G401.6 (cell line): Measurements from ENCODE around the gene KIAA1217.
"Not testable (repeated sequence)": the region's sequence is repeated elsewhere in the genome, so short reads cannot be mapped to it uniquely, and the experiment has no call there.

Source experiments
- FAIRE-seq: peaks from 2 replicates; lab custom pipeline; 2012; peaks lifted over from hg19 to GRCh38; lab: Jason Lieb, UNC

KIAA1217 gene

DNA sequence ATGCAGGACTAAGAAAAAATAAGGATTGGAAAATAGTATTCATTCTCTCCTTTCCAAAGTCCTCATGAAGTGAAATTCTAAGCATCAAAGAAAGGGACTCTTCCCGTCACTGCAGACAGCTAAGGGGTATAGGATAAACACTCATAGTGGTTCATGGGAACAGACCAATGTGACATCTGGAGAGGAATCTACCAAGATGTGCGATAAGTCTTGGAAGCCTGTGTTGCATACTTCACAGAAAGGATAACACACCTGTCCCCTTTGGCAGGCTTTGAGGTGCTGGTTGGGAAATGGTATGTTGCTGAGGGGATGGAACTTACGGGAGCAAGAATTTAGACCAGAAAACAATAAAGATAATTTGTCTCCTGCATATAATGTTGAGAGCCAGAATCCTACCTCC lies 266.7 kb downstream of the KIAA1217 start:
- no peak for FAIRE-seq

DNA sequence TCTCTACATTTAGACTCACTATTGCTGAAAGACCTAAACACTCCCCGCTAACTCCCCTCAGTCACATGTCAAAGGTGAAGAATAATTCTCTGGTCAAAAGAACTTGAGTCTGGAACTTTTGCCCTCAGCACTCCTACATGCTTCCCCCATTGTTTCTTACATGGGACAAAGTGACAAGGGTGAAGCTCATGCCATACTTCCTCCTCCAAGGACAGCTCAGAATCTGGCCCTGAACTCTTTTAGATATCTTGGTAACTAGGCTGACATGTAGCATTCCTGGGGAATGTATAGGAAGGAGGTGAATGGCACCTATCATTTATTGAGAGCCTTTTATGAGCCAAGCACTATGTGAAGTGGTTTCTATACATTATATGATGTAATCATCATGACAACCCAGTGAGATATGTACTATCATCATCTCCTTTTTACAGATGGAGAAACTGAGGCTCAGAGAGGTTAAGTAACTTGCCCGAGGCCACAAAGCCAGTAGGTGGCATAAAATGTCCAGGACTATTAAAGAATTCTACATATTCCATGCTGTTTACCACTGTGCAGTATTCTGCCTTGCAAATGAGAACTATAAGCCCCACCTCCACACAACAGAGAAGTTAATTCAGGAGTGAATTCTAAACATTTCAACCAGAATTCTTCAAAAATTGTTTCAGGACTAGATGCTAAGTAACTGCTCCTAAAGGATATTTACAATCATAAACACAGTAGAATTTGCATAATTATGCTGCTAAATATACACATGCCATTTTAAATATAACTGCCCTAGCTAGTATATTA lies 268.2 kb downstream of the KIAA1217 start:
- FAIRE-seq, result no peak

DNA sequence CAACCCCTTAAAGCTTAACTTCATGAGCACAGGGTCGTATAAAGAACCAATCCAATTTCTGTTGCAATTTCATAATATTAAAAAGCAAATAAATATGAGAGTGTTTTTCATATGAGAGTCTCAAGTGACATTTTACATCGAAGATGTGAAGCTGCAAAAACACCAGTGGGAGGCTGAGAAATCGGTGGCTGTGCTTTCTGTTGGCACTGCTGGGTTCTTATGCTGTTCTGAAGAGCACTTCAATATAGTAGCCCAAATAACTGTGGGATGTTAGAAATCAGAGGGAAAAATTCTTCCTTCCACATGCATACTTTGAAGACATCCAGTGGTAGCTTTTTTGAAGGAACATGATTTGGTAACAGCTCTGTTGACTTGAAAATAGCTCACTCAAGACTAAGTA lies 269.0 kb downstream of the KIAA1217 start:
- no peak for FAIRE-seq

DNA sequence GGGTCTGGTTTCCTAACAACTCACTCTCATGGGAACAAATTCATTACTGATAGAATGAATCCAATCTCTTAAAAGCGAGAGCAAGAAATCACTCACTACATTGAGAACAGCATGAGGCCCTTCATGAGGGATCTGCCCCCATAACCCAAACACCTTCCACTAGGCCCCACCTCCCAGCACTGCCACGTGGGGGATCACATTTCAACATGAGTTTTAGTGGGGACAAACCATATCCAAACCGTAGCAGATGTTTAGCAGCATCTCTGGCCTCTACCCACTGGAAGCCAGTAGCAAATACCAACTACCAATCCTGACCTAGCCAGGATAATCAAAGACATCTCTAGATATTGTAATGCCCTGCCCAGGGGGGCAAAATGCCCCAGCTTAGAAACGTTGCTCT lies 270.9 kb downstream of the KIAA1217 start:
- FAIRE-seq, result no peak

DNA sequence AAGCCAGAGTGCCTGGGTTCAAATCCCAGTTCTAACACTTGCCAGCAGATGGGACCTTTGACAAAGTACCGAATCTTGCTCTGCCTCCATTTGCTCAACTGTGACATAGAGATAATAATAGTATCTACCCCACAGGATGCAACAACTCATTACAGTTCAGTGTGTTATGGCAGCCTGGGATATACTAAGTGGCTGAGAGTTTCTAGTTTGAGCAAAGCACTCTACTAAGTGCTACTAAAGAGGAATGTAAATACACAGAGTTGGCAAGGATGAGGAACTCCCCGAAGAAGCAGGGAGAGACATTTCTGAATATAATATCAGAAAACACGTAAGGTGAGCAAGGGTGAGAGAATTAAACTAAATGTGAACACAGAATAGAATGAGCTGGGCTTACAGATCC lies 271.5 kb downstream of the KIAA1217 start:
- FAIRE-seq, result no peak

DNA sequence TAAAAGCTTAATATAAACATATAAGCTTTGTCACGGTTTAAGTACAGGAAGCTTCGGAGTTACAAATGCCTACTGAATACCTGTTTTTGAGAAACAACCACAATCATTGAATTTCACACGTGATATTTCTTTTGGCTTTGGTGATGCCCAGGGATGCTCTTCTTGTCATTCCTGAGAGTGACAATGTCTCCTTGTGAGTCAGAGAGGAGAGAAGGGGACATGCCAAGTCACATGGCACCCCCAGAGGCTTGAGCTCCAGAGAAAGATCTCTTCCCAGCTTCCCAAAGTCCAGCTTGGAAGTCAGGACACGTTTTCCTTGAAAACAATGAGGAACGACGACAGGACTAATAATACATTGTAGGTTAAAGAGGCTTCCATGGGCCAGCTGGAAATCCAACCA lies 272.3 kb downstream of the KIAA1217 start:
- no peak for FAIRE-seq

DNA sequence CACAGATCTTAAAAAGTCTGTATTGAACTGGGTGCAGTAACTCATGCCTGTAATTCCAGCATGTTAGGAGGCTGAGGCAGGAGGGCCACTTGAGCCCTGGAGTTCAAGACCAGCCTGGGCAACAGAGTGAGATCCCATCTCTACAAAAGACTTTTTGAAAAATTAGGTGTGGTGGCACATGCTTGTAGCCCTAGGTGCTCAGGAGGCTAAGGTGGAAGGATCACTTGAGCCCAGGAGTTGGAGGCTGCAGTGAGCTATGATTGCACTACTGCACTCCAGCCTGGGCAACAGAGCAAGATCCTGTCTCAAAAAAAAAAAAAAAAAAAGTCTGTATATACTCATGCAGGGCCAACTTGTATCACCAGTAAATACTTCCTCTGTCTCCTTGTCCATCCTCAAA lies 273.8 kb downstream of the KIAA1217 start:
- not testable (repeated sequence) for FAIRE-seq

DNA sequence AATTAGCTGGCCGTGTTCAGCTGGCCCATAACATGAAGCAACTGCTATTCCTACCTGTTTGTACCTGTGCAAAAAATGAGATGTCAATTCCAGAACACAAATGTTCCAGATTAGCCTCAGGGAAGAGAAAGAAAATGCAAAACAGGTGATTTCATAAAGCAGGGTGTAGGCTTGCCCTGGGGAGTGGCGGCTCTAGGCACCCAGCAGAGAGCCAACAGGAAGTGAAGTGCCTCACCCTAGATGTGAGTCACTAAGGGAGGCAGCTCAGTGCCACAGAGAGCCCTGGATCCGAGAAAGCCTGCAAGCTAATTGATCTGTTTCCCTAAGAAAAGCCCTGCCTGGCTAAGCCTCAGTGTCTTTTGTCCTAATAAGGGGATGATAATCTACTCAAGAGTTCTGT lies 274.8 kb downstream of the KIAA1217 start:
- FAIRE-seq, result no peak

DNA sequence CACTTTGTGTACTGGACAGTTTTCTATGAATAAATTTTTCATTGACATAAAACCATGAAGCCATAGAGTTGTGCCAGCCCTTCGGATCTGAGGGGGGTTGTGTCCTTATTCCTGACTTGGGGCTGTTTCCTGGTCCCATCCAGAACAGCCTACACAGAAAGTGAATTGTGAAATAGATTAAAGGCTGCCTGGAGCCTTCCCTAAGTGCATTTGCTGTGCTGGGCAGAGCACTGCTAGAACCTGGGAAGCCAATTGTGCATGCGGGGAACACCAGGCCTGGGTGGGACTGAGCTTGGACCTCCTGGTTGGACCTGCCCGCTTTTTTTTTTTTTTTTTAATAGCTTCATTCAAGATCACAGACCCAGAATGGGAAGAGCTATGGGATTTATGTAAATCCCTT lies 275.8 kb downstream of the KIAA1217 start:
- no peak for FAIRE-seq

DNA sequence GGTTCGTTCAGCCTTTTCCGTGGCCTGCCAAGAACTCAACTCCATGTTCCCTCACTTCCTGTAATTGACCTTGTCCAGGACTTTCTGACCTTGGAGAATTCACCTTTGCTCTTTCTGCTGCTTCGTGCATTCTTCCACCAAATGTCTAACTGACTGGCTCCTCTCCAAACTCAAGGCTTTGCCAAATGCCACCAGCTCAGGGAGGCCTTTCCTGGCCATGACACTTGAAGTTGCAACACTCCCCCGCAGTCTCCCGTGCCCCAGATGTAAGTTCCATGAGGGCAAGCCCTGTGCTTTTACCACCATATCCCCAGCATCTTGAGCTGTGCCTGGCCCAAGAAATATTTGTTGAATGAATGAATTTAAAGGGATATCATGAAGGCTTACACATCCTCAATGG lies 276.4 kb downstream of the KIAA1217 start:
- no peak for FAIRE-seq

DNA sequence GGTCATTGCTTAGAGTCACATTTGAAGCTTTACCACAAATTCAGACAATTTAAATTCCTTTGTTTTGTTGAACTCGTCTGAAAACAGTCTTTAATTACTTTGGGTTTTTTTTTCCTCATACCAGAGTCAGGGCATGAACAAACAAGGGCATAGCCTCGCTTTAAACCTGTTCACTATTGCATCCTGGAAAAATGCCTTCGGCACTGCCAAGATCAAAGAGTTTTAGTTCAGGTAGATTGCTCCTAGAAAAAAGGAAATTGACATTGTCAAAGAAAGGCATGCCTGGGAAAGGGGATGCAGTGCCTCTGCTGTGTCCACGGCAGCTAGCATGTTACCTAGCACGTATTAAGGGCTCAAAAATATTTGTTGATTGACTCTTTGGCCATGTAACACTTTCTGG lies 279.7 kb downstream of the KIAA1217 start:
- FAIRE-seq, result no peak

DNA sequence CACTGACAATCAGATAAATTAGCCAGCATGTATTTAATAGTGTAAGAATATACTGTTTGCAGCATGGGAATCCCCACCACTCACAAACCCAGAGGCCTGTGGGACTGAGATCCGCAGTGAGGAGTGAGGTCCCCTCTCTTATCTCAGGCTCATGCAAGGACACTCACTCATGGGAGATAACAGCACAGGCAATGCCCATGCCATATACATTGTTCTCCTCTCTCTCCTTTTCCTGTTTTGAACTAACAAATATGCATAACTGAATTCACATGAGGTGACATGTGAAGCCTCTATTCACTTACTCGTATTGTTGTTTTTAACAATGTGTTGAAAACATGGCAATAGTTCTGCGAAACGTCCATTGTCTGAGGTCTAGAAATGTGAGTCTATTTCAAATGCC lies 284.2 kb downstream of the KIAA1217 start:
- FAIRE-seq, result no peak

DNA sequence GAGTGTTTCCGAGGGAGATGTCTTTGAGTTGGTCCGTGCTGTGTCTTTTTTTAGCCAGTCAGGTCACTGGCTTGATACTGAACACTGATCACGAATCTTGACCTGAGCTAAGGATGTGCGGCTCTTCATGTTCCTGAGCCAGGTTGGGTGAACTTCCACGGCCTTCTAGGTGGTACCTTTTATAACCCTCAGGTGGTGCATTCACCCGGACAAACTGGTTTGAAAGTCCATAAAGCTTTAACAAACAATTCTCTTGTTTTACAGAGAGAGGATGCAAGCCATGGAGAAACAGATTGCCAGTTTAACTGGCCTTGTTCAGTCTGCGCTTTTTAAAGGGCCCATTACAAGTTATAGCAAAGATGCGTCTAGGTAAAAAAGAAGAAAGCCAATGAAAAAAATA lies 285.3 kb downstream of the KIAA1217 start:
- no peak for FAIRE-seq

DNA sequence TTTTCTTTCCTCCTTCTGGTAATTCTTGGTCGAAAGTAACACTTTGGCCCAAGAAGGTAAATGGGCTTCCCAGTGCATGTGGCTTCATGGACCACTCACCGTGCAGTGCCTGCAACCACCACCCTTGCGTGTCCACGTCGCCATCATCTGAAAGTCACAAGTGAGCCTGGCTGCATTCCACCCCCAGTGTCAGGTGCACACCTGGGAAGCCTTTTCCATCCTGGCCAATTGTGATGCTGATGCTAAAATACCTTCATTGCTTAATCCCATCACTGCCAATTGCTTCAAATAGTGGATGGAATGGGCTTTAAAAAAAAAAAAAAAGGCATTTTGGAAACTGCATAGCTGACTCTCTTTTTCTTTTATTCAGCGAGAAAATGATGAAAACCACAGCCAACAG lies 285.8 kb downstream of the KIAA1217 start:
- no peak for FAIRE-seq

DNA sequence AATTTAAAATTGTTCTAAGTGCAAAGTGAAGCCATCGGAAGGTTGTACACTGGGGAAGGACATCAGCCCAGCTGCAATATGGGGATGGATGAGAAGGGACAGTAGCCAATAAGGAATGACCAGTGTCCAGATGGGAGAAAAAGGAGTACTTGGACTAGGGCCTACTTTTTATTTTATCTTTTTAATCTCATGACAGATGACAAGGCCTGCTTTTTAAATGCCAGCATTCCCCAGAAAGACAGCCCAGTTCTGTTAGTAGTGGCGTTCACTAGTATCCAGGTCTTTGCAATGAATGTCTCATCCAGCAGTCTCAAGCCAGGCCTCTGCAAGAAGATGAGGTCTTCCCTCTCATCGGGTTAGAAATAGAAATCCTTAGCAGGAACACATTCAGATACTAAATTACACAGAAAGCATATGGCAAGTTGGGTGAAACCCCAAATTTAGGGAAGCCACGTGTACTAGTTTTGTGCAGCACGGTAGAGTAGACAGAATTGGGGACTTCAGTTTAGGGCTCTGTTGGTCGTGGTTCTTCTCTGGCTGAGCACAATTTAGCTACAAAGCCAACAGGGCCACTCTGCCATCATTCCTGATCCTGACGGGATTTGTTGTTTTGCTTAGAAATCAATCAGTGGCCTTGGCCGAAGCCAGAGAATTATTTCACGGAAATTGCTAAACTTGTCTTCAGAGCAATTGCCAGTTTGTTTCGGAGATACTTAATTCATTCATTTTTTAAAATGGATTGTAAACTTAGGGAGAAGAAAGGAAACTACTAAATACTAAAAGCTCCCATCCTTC lies 286.9 kb downstream of the KIAA1217 start:
- FAIRE-seq, result no peak

DNA sequence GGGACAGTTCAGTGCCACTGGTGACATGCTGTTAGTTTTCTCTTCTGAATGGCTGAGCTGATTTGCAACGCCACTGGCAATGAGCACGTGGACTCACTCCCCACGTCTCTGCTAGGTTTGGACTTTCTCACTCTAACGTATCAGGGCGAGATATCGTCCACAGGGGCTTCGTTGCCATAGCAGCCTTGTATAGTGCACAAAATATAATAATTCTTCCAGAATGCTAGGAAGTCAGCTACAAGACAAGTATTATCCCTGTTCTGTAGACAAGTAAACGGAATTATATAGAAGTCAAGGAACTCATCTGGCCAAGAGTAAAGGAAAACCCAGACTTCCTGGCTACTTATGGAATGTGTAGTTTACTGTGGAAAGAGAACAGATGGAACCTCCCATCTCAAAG lies 288.0 kb downstream of the KIAA1217 start:
- FAIRE-seq, result no peak

DNA sequence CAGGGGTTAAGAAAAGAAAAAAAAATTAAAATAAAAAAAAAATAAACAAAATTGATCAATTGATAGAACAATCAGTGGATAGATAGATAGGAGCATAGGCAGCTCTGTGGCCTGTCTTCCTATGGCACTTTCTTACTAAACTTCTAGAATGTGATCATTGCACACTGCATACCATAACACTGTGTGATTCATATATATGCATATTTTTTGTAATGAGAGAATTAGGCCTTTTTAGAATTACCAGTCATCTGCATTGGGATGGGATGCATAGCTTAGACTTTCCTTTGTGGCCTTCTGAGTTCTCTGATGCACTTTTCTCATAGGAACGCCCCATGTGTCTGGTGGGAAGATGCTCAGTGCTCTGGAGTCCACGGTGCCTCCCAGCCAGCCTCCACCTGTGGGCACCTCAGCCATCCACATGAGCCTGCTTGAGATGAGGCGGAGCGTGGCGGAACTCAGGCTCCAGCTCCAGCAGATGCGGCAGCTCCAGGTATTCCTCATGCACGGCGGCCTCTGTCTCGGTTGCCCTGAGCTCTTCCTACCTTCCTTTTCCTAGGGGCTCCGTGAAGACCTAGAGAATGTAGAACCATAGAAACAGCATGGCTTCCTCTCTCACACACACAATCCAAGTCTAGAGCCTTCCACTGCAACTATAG lies 292.2 kb downstream of the KIAA1217 start:
- no peak for FAIRE-seq

DNA sequence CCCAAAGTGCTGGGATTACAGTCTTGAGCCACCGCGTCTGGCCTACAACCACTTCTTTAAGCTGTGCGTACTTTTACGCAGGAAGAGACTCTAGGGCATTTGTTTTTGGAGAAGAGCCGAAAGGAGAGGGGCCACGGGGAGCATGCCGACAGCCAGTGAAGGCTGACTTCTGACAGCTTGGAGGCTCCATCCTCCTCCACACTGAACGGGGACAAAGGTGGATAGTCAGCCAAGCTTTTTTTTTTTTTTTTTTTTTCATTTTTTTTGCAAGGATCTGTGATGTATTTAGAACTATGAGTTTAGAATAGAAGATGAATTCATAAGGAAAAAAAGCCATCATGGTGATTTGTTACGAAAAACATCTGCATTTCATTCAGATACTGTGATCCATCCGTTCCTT lies 293.1 kb downstream of the KIAA1217 start:
- no peak for FAIRE-seq

DNA sequence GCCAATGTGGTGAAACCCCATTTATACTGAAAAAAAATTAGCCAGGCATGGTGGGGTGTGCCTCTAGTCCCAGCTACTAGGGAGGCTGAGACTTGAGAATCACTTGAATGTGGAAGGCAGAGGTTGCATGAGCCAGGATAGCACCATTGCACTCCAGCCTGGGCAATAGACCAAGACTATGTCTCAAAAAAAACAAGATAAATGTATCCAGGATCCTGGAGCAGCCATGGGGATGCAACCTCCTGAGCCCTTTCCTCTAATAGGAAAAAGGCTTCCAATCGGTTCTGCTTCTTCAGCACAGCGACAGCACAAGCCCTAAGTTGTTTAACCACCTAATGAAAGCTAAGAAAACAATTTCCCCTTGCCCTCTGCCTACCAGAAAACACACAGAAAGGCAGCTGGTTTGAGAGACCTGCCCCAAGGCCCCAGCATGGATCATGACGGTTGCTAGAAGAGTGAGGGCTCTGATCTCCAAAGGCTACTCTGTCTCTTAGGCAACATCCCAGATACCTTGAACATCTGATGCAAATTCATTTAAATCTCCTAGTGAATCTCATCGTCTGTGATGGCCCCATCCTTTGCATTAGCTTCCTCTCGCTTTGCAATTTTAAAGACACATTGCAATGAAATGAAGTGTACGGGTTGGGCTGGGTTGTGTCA lies 294.0 kb downstream of the KIAA1217 start:
- no peak for FAIRE-seq

DNA sequence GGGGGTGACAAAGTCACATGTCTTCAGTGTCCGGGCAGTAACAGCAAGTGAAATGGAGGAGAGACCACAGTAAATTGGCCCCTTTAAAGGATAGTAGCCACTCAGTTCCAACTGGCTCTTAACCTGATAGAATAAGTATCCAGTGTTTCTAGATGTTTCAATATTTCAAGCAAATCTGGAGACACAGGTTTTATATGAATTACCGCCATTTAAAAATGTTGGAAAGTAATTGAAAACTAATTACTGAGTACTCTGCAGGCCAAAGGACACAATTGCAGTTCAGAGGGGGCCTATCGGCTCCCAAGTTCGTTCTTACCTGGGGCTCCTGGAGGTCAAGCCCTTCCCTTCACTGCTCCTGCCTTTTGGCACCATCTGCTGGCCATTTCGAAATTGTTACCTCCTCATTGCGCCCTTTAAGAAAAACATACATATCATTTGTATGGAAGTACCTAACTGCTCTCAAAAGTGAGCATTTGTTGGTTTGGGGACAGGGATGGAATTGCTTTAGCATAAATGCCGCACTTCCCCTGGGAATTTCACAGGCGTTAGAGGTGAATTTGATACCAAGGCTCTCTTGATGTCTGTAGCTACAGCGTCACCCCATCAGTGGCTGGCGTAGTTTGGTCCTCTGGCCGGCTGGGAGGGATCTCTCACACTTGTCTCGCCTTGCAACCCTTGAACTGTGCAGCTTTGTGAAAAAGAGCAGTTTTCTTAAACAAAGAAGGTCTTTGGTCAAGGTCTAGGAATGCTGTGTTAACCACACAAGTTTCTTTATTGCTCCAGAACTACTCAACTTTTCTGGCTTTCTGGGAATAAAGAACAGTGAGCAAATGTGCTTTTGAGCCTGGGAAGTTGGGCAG lies 294.8 kb downstream of the KIAA1217 start:
- no peak for FAIRE-seq

DNA sequence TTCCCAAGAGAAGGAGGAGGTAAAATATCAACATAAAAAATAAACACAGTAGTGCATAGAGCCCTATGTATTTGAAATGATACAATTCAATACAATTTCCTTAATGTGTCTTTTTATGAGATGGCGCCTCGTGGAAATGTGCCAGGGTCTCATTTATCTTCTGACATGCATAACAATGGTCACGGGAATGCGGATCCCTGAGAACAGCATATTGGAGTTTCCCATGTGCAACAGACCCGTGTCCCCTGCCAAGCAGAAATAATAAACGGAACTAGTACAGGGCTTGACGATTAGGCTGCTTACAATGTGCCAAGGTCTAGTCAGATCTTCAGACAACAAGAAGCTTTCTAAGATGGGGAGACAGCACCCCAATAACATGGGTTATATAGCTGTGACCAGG lies 296.8 kb downstream of the KIAA1217 start:
- no peak for FAIRE-seq

DNA sequence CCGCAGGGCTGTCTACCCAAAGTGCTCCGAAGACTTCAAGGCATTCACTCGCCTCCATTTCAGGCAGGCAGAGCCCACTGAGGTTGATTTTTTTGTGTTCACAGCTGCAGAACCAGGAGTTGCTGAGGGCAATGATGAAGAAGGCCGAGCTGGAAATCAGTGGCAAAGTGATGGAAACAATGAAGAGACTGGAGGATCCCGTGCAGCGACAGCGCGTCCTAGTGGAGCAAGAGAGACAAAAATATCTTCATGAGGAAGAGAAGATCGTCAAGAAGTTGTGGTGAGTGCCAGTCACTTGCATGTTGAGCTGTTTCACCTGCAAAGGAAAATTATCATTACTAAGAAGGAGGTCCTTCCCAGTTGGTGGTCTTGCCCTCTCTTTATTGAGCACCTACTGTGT lies 304.2 kb downstream of the KIAA1217 start:
- FAIRE-seq, result no peak
